Neural progenitor cell (in vitro differentiated cells): ENCODE measurements around the gene HSF2BP. TPM values are rescaled to one million over a fixed set of nuclear protein-coding genes. Genes with fewer than 3 reads are reported as not detected.

Experiments
- DNase-seq: peaks from one replicate; pipeline ENCODE4 v3.0.0-alpha.2; 2016; ENCODE audit warnings: low spot score
- H2AFZ ChIP-seq: fragments of 200-600 bp; sonication (generic); replicated peaks from 2 replicates; pipeline ENCODE4 v1.6.1; 2016; ENCODE audit warnings: antibody characterized with exemption
- H3F3A ChIP-seq: fragments of 200-600 bp; sonication (generic); 2 replicates; pipeline ENCODE4 v1.6.1; 2016; ENCODE audit warnings: antibody characterized with exemption, low read depth
- H3K27ac ChIP-seq: fragments of 200-600 bp; sonication (generic); 2 replicates; pipeline ENCODE4 v1.5.1; 2016; ENCODE audit warnings: mild to moderate bottlenecking
- H3K27me3 ChIP-seq: fragments of 200-600 bp; sonication (generic); 2 replicates; pipeline ENCODE4 v1.6.1; 2016; ENCODE audit warnings: mild to moderate bottlenecking, moderate library complexity
- H3K36me3 ChIP-seq: fragments of 200-600 bp; sonication (generic); 2 replicates; pipeline ENCODE4 v1.5.1; 2016
- H3K4me1 ChIP-seq: fragments of 200-600 bp; sonication (generic); 2 replicates; pipeline ENCODE4 v1.6.1; 2016; ENCODE audit warnings: mixed run types
- H3K4me2 ChIP-seq: fragments of 200-600 bp; sonication (generic); 2 replicates; pipeline ENCODE4 v1.6.1; 2016
- H3K4me3 ChIP-seq: fragments of 200-600 bp; sonication (generic); 2 replicates; pipeline ENCODE4 v1.5.1; 2016
- H3K79me2 ChIP-seq: fragments of 200-600 bp; sonication (generic); 2 replicates; pipeline ENCODE4 v1.6.1; 2016; ENCODE audit warnings: low read depth
- H3K9ac ChIP-seq: fragments of 200-600 bp; sonication (generic); 2 replicates; pipeline ENCODE4 v1.6.1; 2016
- H3K9me3 ChIP-seq: fragments of 200-600 bp; sonication (generic); 2 replicates; pipeline ENCODE4 v1.5.1; 2016; ENCODE audit warnings: low read depth
- H4K20me1 ChIP-seq: fragments of 200-600 bp; sonication (generic); 2 replicates; pipeline ENCODE4 v1.6.1; 2016; ENCODE audit warnings: low read depth
- H3K27ac Mint-ChIP-seq: 3 replicates; pipeline ENCODE4 v1.8.0; 2021; ENCODE audit warnings: mixed read lengths
- H3K27me3 Mint-ChIP-seq: 2 replicates; pipeline ENCODE4 v1.8.0; 2022; ENCODE audit warnings: low read depth, mild to moderate bottlenecking, inconsistent platforms, moderate library complexity, mixed read lengths; ENCODE audit not compliant: insufficient read depth
- H3K36me3 Mint-ChIP-seq: 3 replicates; pipeline ENCODE4 v1.8.0; 2021; ENCODE audit warnings: mixed read lengths
- H3K4me1 Mint-ChIP-seq: 3 replicates; pipeline ENCODE4 v1.8.0; 2021; ENCODE audit warnings: mixed read lengths
- H3K4me3 Mint-ChIP-seq: 3 replicates; pipeline ENCODE4 v1.8.0; 2021; ENCODE audit warnings: mild to moderate bottlenecking, moderate library complexity, mixed read lengths
- H3K9me3 Mint-ChIP-seq: 3 replicates; pipeline ENCODE4 v1.8.0; 2020; ENCODE audit warnings: mixed read lengths
- CTCF ChIP-seq: fragments of 200-600 bp; sonication (generic); IDR thresholded peaks from 2 replicates; pipeline ENCODE4 v1.5.1; 2017; ENCODE audit warnings: antibody characterized with exemption, mild to moderate bottlenecking
- EZH2 ChIP-seq: fragments of 200-600 bp; sonication (generic); IDR thresholded peaks from 2 replicates; pipeline ENCODE4 v1.6.1; 2017; ENCODE audit warnings: antibody characterized with exemption, mild to moderate bottlenecking, moderate library complexity
- EZH2phosphoT487 ChIP-seq: fragments of 200-600 bp; sonication (generic); IDR thresholded peaks from 2 replicates; pipeline ENCODE4 v1.6.1; 2017; ENCODE audit warnings: antibody characterized with exemption
- total RNA-seq: library from RNA; depleted of rRNA; stranded (reverse); fragments of >200 nt; gene quantifications from 2 replicates; pipeline ENCODE4 v1.2.3, GENCODE V29; 2015; ENCODE audit warnings: low replicate concordance

Gene HSF2BP
- total RNA-seq, 1 donor from 2014 or later: 0.71 TPM

GRCh38 chr21:43613755-43614638 is 45.3 kb downstream of the HSF2BP start:
- H3K4me1 ChIP-seq: no peaks in the 10 kb centered on the region
- H3K79me2 ChIP-seq: no peaks in the 10 kb centered on the region
- H3K27ac ChIP-seq: no peak overlapping the region
- no peak overlapping the region for H2AFZ ChIP-seq
- TF ChIP-seq CTCF: no peak
- no peak for TF ChIP-seq EZH2phosphoT487
- TF ChIP-seq EZH2: no peak
- H3K4me3 Mint-ChIP-seq: no peak overlapping the region
- no peaks in the 10 kb centered on the region for H3K36me3 ChIP-seq
- H3K27ac Mint-ChIP-seq: no peak overlapping the region
- H4K20me1 ChIP-seq: no peaks in the 10 kb centered on the region
- no peak overlapping the region for H3K4me3 ChIP-seq
- H3K36me3 Mint-ChIP-seq: no peaks in the 10 kb centered on the region
- no peak for DNase-seq
- no peaks in the 10 kb centered on the region for H3K9me3 Mint-ChIP-seq
- H3K4me2 ChIP-seq: no peak overlapping the region
- no peaks in the 10 kb centered on the region for H3F3A ChIP-seq
- H3K27me3 ChIP-seq: no peaks in the 10 kb centered on the region
- no peaks in the 10 kb centered on the region for H3K9me3 ChIP-seq
- peaks cover 11% of the 10 kb centered on the region for H3K4me1 Mint-ChIP-seq
- no peak overlapping the region for H3K9ac ChIP-seq
- H3K27me3 Mint-ChIP-seq: no peaks in the 10 kb centered on the region

GRCh38 chr21:43611598-43612369 is 47.5 kb downstream of the HSF2BP start:
- peaks cover 11% of the 10 kb centered on the region for H3K4me1 Mint-ChIP-seq
- peak overlapping the region; percentile 93 for H3K27ac Mint-ChIP-seq
- H3K27me3 Mint-ChIP-seq: no peaks in the 10 kb centered on the region
- Histone ChIP-seq H3K4me3 (no peak overlapping the region), H4K20me1 (no peaks in the 10 kb centered on the region), H3K36me3 (no peaks in the 10 kb centered on the region), H3K27ac (no peak overlapping the region), H3K79me2 (no peaks in the 10 kb centered on the region), H2AFZ (peak overlapping the region; percentile 59), H3K9me3 (no peaks in the 10 kb centered on the region), H3K4me2 (no peak overlapping the region), H3F3A (no peaks in the 10 kb centered on the region), H3K4me1 (no peaks in the 10 kb centered on the region), H3K27me3 (no peaks in the 10 kb centered on the region), H3K9ac (no peak overlapping the region)
- no peak overlapping the region for H3K4me3 Mint-ChIP-seq
- peak; percentile 78 for DNase-seq
- peaks cover 3% of the 10 kb centered on the region for H3K9me3 Mint-ChIP-seq
- no peaks in the 10 kb centered on the region for H3K36me3 Mint-ChIP-seq
- TF ChIP-seq EZH2 (no peak), CTCF (peak; percentile 79)

DNA sequence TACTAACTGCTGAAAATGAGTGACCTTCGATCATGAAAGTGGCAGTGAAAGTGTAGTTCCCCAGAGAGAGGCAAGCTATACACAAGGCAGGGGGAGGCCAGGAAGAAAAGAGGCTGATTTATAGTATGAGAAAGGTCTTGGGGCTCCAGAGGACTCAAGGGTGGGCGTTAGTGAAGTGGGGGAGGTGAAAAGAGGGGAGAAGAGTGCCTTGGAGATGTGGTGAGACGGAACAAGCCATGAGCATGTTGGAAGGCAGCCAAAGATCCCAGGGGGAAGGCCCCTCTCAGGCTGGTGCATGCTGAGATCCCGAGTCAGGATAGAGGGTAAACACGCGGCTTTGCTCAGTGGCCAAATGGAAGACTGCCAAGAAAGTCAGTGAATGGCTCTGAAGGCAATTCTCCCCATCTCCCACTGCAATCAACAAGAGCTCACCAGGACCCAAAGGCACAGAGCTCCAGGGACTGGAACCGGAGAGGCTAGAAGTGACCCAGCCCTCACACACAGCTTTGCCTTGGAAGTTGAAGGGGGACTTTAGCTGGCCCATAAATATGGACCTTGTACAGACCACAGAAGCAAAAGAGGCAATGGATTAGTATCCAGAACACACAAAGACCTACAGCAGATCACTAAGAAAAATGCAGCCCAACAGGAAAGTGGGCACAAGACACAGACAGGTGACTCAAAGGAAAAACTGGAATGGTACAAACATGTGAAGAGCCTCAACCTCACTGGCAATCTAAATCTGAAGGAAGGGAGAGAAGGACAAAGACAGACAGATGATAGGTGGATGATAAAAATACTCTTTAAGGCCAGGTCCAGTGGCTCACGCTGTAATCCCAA is 49.6 kb downstream of the HSF2BP start:
- Histone ChIP-seq H2AFZ (no peak overlapping the region), H3K4me1 (no peaks in the 10 kb centered on the region), H3K4me3 (no peak overlapping the region), H3K36me3 (no peaks in the 10 kb centered on the region), H4K20me1 (no peaks in the 10 kb centered on the region), H3K9ac (no peak overlapping the region), H3K27me3 (no peaks in the 10 kb centered on the region), H3K4me2 (no peak overlapping the region), H3K27ac (no peak overlapping the region), H3K79me2 (no peaks in the 10 kb centered on the region), H3K9me3 (no peaks in the 10 kb centered on the region), H3F3A (no peaks in the 10 kb centered on the region)
- Mint-ChIP-seq H3K27ac (peak overlapping the region; percentile 33), H3K27me3 (no peaks in the 10 kb centered on the region), H3K36me3 (no peaks in the 10 kb centered on the region), H3K9me3 (peaks cover 3% of the 10 kb centered on the region), H3K4me3 (no peak overlapping the region), H3K4me1 (peaks cover 11% of the 10 kb centered on the region)
- TF ChIP-seq EZH2 (no peak), CTCF (no peak), EZH2phosphoT487 (no peak)
- DNase-seq: no peak
